ENCODE results near the gene ZMYND10. TPM values are rescaled to one million over a fixed set of nuclear protein-coding genes. Genes with fewer than 3 reads are reported as not detected.

Gene ZMYND10
- total and polyA plus RNA-seq, 9 of the 15 experiments (the other 6 are each of a cell fraction or from before 2014, with no cell fraction given), result 0.20 to 2.8 (median 0.70) TPM

DNA sequence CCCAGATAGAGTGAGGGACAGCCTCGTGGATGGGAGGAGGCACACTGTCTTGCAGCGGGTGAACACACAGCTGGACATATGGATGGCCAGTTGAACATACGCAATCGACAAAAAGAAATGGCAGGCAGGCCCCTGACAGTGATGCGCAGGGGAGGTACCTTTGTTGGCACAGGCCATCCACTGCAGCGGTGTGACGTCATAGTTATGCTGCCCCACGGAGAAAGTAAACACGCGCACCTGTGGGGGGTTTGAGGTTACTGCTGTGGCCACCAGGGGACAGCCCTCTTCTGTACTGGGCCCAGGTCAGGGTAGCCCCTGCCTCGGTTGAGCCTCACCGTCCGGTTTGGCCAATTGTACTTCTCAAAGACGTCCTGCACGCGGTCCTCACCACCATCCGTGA lies 33.2 kb upstream of the ZMYND10 start:
- in situ Hi-C loops (cut with MboI) (no loop called here), intact Hi-C loops (cut with micrococcal nuclease) (no loop called here)
- ATAC-seq, result peak; percentile 16; the same call in 1 of the 3 replicates
- BruUV-seq (replicated peaks), result no TSS peak
- Histone ChIP-seq H3K4me3 (no peak overlapping the region), H3K9ac (ENCODE audit: insufficient read depth in 1 of 2, low read depth in 2 of 2, low read length in 2 of 2) (no peak overlapping the region), H3K36me3 (ENCODE audit: control insufficient read depth, insufficient read depth, low read length) (no peaks in the 10 kb centered on the region), H3K9me1 (ENCODE audit: control insufficient read depth, insufficient read depth, low read length) (no peaks in the 10 kb centered on the region), H3K9me3 (replicated peaks; ENCODE audit: control insufficient read depth, insufficient read depth, low read depth, low read length) (no peaks in the 10 kb centered on the region), H2AFZ (ENCODE audit: low read depth, low read length) (no peak overlapping the region), H3K79me2 (ENCODE audit: control insufficient read depth, insufficient read depth, low read length) (no peaks in the 10 kb centered on the region), H3K4me1 (replicated peaks in 1 of 2; ENCODE audit: control insufficient read depth in 2 of 2, insufficient read depth in 2 of 2, low read length in 2 of 2) (peaks cover 0 to 24% of the 10 kb centered on the region in 2 experiments; a peak in 3 of 5 replicates), H4K20me1 (replicated peaks; ENCODE audit: control insufficient read depth, insufficient read depth, low read length) (no peaks in the 10 kb centered on the region), H3K27me3 (ENCODE audit: control insufficient read depth in 2 of 2, insufficient read depth in 2 of 2, low read length in 2 of 2) (peaks cover 0 to 16% of the 10 kb centered on the region in 2 experiments; a peak in 2 of 5 replicates), H3K27ac (ENCODE audit: extremely low read depth, low read depth, low read length) (no peak overlapping the region), H3K4me2 (ENCODE audit: insufficient read depth, low read length) (no peak overlapping the region)
- ChIA-PET CTCF (ENCODE audit: low intra/inter-chr PET ratio) (no interaction called here), POLR2A (interaction anchor here (0.7 kb wide), 1 partner anchor 9 kb away, joined by 4 read pairs; no protein-coding TSS in a partner anchor)
- WGBS (ENCODE audit: insufficient coverage, low coverage, missing lambda C conversion rate), result 2% methylated on average over 16 of the region's 17 CpGs
- DNase-seq (ENCODE audit: extremely low read depth in 1 of 4, low spot score in 3 of 4), result no peak
- TF ChIP-seq ZNF12 (CRISPR knock-in tag; IDR thresholded peaks at IDR 0.05), result no peak
- TF ChIP-seq NFRKB (IDR thresholded peaks at IDR 0.05; ENCODE audit: low read depth), result no peak
- peak; percentile 67 for TF ChIP-seq CREM (IDR thresholded peaks at IDR 0.05; ENCODE audit: low read depth)
- TF ChIP-seq ZSCAN29 (IDR thresholded peaks at IDR 0.05), result no peak
- no peak for TF ChIP-seq ZFX (CRISPR knock-in tag; IDR thresholded peaks at IDR 0.05)
- no peak for TF ChIP-seq SMC3 (conservative IDR thresholded peaks at IDR 0.05; ENCODE audit: insufficient read depth, low read depth, low read length)
- TF ChIP-seq, protein P1, sequence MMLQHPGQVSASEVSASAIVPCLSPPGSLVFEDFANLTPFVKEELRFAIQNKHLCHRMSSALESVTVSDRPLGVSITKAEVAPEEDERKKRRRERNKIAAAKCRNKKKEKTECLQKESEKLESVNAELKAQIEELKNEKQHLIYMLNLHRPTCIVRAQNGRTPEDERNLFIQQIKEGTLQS (IDR thresholded peaks at IDR 0.05), result peak; percentile 50; the same call in 1 of the 2 replicates
- TF ChIP-seq, protein P1 (CRISPR knock-in tag; conservative IDR thresholded peaks at IDR 0.05), result no peak
- no peak for TF ChIP-seq PTBP1 (IDR thresholded peaks at IDR 0.05; ENCODE audit: low read depth, low read length)
- no peak for TF ChIP-seq DPF2 (IDR thresholded peaks at IDR 0.05)
- TF ChIP-seq, protein P2, sequence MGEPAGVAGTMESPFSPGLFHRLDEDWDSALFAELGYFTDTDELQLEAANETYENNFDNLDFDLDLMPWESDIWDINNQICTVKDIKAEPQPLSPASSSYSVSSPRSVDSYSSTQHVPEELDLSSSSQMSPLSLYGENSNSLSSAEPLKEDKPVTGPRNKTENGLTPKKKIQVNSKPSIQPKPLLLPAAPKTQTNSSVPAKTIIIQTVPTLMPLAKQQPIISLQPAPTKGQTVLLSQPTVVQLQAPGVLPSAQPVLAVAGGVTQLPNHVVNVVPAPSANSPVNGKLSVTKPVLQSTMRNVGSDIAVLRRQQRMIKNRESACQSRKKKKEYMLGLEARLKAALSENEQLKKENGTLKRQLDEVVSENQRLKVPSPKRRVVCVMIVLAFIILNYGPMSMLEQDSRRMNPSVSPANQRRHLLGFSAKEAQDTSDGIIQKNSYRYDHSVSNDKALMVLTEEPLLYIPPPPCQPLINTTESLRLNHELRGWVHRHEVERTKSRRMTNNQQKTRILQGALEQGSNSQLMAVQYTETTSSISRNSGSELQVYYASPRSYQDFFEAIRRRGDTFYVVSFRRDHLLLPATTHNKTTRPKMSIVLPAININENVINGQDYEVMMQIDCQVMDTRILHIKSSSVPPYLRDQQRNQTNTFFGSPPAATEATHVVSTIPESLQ (CRISPR knock-in tag; IDR thresholded peaks at IDR 0.05), result no peak
- TF ChIP-seq CEBPB (tag; IDR thresholded peaks at IDR 0.05), result no peak
- no peak for TF ChIP-seq NCOA2 (IDR thresholded peaks at IDR 0.05; ENCODE audit: partially characterized antibody in 2 of 2)
- no peak for TF ChIP-seq ATF1 (CRISPR knock-in tag; IDR thresholded peaks at IDR 0.05)
- peak; percentile 75 for TF ChIP-seq ATF1 (tag; IDR thresholded peaks at IDR 0.05)
- TF ChIP-seq, protein P3, sequence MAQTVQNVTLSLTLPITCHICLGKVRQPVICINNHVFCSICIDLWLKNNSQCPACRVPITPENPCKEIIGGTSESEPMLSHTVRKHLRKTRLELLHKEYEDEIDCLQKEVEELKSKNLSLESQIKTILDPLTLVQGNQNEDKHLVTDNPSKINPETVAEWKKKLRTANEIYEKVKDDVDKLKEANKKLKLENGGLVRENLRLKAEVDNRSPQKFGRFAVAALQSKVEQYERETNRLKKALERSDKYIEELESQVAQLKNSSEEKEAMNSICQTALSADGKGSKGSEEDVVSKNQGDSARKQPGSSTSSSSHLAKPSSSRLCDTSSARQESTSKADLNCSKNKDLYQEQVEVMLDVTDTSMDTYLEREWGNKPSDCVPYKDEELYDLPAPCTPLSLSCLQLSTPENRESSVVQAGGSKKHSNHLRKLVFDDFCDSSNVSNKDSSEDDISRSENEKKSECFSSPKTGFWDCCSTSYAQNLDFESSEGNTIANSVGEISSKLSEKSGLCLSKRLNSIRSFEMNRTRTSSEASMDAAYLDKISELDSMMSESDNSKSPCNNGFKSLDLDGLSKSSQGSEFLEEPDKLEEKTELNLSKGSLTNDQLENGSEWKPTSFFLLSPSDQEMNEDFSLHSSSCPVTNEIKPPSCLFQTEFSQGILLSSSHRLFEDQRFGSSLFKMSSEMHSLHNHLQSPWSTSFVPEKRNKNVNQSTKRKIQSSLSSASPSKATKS (CRISPR knock-in tag; IDR thresholded peaks at IDR 0.05), result no peak
- no peak for TF ChIP-seq SMAD1 (IDR thresholded peaks at IDR 0.05; ENCODE audit: low read depth, low read length, partially characterized antibody)
- no peak for TF ChIP-seq ZNF76 (CRISPR knock-in tag; IDR thresholded peaks at IDR 0.05; ENCODE audit: borderline replicate concordance)
- no peak for TF ChIP-seq CREB1 (IDR thresholded peaks at IDR 0.05)
- peak; percentile 35; the same call in 1 of the 2 replicates for TF ChIP-seq CREB1 (CRISPR knock-in tag; IDR thresholded peaks at IDR 0.05)
- TF ChIP-seq ATF7 (IDR thresholded peaks at IDR 0.05), result peak; percentile 77
- TF ChIP-seq HDAC3 (IDR thresholded peaks at IDR 0.05; ENCODE audit: borderline replicate concordance, partially characterized antibody), result no peak
- no peak for FAIRE-seq

All from K562 (cell line).